SU-DHL-6 (cell line): ENCODE results near the gene CDHR4.

Source experiments
- H2AFZ ChIP-seq: fragments of 200-600 bp; sonication (generic); 2 replicates; pipeline ENCODE4 v1.6.1; 2014; ENCODE audit warnings: low read depth, mild to moderate bottlenecking, moderate library complexity, mixed read lengths, antibody characterized with exemption, low read length; ENCODE audit not compliant: severe bottlenecking
- H3F3A ChIP-seq: fragments of 200-600 bp; shearing (Covaris generic); 2 replicates; pipeline ENCODE4 v1.6.0; 2016; ENCODE audit warnings: antibody characterized with exemption, mild to moderate bottlenecking; ENCODE audit not compliant: insufficient read depth
- H3K27ac ChIP-seq: fragments of 200-600 bp; sonication (generic); 2 replicates; pipeline ENCODE4 v1.5.1; 2016; ENCODE audit warnings: low read depth, mild to moderate bottlenecking, low read length, moderate library complexity, mixed read lengths
- H3K27me3 ChIP-seq: fragments of 200-600 bp; sonication (generic), shearing (Covaris generic); 2 replicates; pipeline ENCODE4 v1.6.0; 2014; ENCODE audit warnings: mild to moderate bottlenecking, low read length
- H3K36me3 ChIP-seq: fragments of 200-600 bp; sonication (generic); 2 replicates; pipeline ENCODE4 v1.6.1; 2014; ENCODE audit warnings: mild to moderate bottlenecking, low read length, mixed read lengths
- H3K4me2 ChIP-seq: fragments of 300-600, 200-600 bp; shearing (Covaris generic), sonication (generic); 2 replicates; pipeline ENCODE4 v1.6.0; 2014; ENCODE audit warnings: low read length, low read depth, mild to moderate bottlenecking; ENCODE audit not compliant: poor library complexity, severe bottlenecking
- H3K4me3 ChIP-seq: fragments of 200-600 bp; sonication (generic); 2 replicates; pipeline ENCODE4 v1.5.1; 2014; ENCODE audit warnings: antibody characterized with exemption, low read length, mild to moderate bottlenecking, mixed read lengths; ENCODE audit not compliant: insufficient read depth, poor library complexity, severe bottlenecking
- H3K79me2 ChIP-seq: fragments of 200-600 bp; sonication (generic); 2 replicates; pipeline ENCODE4 v1.6.1; 2014; ENCODE audit warnings: mild to moderate bottlenecking, low read length, moderate library complexity; ENCODE audit not compliant: insufficient read depth
- H3K9ac ChIP-seq: fragments of 200-600 bp; sonication (generic); 2 replicates; pipeline ENCODE4 v1.7.0; 2014; ENCODE audit warnings: mild to moderate bottlenecking, low read length
- H3K9me2 ChIP-seq: fragments of 200-600 bp; sonication (generic); replicated peaks from 2 replicates; pipeline ENCODE4 v1.6.1; 2014; ENCODE audit warnings: low read length; ENCODE audit not compliant: insufficient read depth
- H3K9me3 ChIP-seq: fragments of 200-600 bp; sonication (generic); 2 replicates; pipeline ENCODE4 v1.6.1; 2014; ENCODE audit warnings: low read length, mixed read lengths; ENCODE audit not compliant: insufficient read depth
- H4K20me1 ChIP-seq: fragments of 200-600 bp; sonication (generic); 2 replicates; pipeline ENCODE4 v1.6.1; 2014; ENCODE audit warnings: low read depth, mild to moderate bottlenecking, antibody characterized with exemption, low read length, moderate library complexity, mixed read lengths
- EZH2phosphoT487 ChIP-seq: fragments of 200-600 bp; sonication (generic), shearing (Covaris generic); conservative IDR thresholded peaks from 2 replicates; pipeline ENCODE4 v1.6.1; 2018; ENCODE audit warnings: mild to moderate bottlenecking, antibody characterized with exemption, low read length, moderate library complexity, mixed read lengths
- TF ChIP-seq, protein P1 (sequence below): fragments of 200-600 bp; sonication (generic); IDR thresholded peaks from one replicate; pipeline ENCODE4 v1.5.1; 2017; ENCODE audit warnings: antibody characterized with exemption, mild to moderate bottlenecking, low read length, moderate library complexity; ENCODE audit not compliant: insufficient read depth, poor library complexity, severe bottlenecking

The CDHR4 gene, protein sequence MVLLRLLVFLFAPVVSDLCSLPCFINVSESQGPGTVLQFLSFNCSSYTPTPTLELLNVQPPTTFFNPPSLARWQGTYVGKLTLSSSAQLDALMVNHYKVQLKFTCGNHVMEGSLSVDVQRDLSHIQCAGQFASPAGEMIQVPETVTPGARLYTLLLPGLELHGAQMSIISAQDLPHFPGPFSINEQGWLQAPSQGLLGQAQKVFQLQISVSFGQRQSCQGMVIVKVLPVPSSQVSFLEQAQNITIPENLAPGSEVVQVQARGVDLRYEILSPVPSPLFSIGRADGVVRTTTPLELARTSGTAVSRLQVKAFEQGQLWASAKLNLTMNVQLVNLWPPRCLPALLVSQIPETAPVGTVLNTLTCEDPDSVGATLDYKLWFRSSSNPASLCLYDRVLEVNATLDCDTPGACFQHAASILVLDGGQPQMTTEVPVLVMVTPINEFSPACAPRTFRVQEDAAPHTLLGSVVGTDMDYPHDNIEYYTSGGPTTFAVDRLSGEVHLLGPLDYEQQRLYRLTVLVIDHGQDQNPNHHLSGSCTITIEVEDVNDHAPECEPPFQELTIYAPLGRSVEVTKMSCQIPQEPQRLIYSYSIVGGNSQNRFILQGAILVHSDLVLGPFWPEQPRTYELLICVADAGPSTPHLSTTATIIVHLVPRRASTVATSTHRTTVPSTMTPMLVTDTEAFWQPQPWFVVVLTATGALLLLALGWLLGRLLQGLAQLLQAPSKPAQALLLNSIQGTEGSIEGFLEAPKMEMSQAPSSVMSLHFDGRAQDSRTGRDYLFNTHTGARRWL

DNA sequence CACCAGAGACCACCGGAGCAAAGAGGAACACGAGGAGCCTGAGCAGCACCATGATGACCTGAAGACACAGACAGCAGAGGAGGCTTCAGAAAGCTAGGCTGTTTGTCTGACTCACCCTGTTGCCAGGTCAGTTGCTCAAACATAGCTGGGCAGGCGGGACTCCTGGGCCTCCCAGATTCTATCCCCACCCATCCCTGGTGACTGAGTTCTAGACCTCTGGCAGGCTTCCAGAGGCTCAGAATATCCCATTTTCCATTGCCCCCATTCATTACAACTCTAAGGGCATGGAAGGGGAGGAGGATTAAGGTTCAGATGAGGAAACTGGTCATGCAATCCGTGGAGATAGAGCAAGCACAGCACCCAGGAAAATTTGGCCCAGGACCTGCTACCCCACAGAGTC, at the start of gene CDHR4:
Gene CDHR4 (minus strand): TSS at position 113 of the 400 bp plus-strand sequence. CDS start 61 bp downstream, at position 52.
- H4K20me1 ChIP-seq = no peaks in the 10 kb centered on the region
- H3K27ac ChIP-seq = no peak within 1 kb of the TSS
- no peak within 1 kb of the TSS for H3K4me2 ChIP-seq
- H3K9me3 ChIP-seq = no peaks in the 10 kb centered on the region
- H3K27me3 ChIP-seq = no peaks in the 10 kb centered on the region
- TF ChIP-seq, protein P1, sequence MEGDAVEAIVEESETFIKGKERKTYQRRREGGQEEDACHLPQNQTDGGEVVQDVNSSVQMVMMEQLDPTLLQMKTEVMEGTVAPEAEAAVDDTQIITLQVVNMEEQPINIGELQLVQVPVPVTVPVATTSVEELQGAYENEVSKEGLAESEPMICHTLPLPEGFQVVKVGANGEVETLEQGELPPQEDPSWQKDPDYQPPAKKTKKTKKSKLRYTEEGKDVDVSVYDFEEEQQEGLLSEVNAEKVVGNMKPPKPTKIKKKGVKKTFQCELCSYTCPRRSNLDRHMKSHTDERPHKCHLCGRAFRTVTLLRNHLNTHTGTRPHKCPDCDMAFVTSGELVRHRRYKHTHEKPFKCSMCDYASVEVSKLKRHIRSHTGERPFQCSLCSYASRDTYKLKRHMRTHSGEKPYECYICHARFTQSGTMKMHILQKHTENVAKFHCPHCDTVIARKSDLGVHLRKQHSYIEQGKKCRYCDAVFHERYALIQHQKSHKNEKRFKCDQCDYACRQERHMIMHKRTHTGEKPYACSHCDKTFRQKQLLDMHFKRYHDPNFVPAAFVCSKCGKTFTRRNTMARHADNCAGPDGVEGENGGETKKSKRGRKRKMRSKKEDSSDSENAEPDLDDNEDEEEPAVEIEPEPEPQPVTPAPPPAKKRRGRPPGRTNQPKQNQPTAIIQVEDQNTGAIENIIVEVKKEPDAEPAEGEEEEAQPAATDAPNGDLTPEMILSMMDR = no peak
- TF ChIP-seq EZH2phosphoT487 = no peak
- H3K36me3 ChIP-seq = no peaks in the 10 kb centered on the region
- no peak within 1 kb of the TSS for H3K9ac ChIP-seq
- no peak within 1 kb of the TSS for H3K4me3 ChIP-seq
- H3K9me2 ChIP-seq = no peaks in the 10 kb centered on the region
- H3K79me2 ChIP-seq = no peaks in the 10 kb centered on the region
- no peaks in the 10 kb centered on the region for H3F3A ChIP-seq
- no peak within 1 kb of the TSS for H2AFZ ChIP-seq

DNA sequence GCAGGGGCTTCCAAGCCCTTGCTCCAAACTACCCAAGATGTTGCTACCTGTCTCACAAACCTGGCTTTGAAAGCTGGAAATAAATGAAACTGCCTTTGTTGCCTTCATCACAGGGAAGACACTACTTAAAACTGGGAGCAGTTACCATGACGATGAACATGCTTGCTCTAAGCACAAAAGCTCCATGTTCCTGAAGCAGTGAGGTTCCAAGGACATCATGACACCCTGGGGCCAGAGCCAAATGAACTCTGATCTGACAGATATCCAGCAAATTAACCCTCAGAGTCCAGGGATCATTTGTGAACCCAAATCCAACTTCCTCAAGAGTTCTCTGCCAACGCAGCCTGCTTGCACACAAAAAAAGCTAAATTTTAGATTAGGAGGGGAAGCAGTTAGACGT, 46.0 kb upstream of the CDHR4 start:
- Histone ChIP-seq H4K20me1 (no peaks in the 10 kb centered on the region), H3K9me2 (no peaks in the 10 kb centered on the region), H3K79me2 (0 out of 2 replicates have a peak, but pooled peaks cover 8% of the 10 kb centered on the region), H3K36me3 (no peaks in the 10 kb centered on the region), H3K27ac (no peak overlapping the region), H2AFZ (no peak overlapping the region), H3K9ac (no peak overlapping the region), H3F3A (no peaks in the 10 kb centered on the region), H3K9me3 (no peaks in the 10 kb centered on the region), H3K4me3 (no peak overlapping the region), H3K4me2 (no peak overlapping the region), H3K27me3 (no peaks in the 10 kb centered on the region)
- TF ChIP-seq EZH2phosphoT487 = no peak
- TF ChIP-seq, protein P1 = no peak

DNA sequence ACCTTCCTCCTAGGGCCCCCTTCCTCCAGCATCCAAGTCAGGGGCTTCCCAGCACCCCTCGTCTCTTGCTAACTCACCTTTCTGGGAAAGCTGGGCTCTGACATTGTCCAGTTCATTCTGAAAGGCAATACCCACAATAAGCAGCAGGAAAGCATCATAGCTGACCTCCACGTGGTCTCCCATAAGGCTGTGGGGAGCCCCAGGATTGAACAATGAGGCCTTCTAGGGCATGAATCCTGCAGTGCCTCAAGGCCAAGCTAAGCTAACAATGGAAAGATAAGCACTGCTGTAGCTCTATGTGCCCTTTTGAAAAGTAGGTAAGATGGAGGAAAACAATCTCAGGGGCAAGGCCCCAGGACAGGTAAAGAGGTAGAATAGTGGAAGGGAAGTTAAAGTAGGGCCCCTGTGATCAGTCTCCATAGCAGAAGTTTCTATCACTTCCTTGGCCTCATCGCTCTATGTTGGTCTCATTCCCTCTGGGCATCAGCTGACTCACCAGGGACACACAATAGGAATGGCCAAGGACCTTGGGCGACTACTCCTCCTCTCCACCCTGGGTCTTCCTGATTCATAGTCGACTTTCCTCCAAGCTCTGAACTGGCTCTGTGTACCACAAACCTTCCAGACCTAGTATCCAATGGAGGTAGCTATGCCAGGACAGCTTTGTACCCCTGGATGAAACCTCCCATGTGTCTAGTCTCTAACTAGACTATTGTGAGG, 45.0 kb upstream of the CDHR4 start:
- Histone ChIP-seq H3K9me3 (no peaks in the 10 kb centered on the region), H3K36me3 (no peaks in the 10 kb centered on the region), H3K79me2 (no peaks in the 10 kb centered on the region), H3K9me2 (no peaks in the 10 kb centered on the region), H2AFZ (no peak overlapping the region), H3K27ac (no peak overlapping the region), H4K20me1 (no peaks in the 10 kb centered on the region), H3F3A (no peaks in the 10 kb centered on the region), H3K27me3 (no peaks in the 10 kb centered on the region), H3K4me3 (no peak overlapping the region), H3K4me2 (no peak overlapping the region), H3K9ac (no peak overlapping the region)
- TF ChIP-seq, protein P1 = no peak
- TF ChIP-seq EZH2phosphoT487 = no peak
